AG04449 (cell line): ENCODE measurements around the gene SEC14L1.
"Not testable (repeated sequence)": the region's sequence is repeated elsewhere in the genome, so short reads cannot be mapped to it uniquely, and the experiment has no call there.

Source experiments
- CTCF ChIA-PET: fragments of 350-600 bp; formaldehyde crosslinking; extraction: SDS; loops from one replicate; lab custom pipeline; 2021; ENCODE audit warnings: antibody characterized with exemption; lab: Yijun Ruan, JAX
- POLR2A ChIA-PET: fragments of 400-600, 350-600 bp; formaldehyde crosslinking; extraction: SDS; loops from one replicate; lab custom pipeline; 2020; ENCODE audit warnings: antibody characterized with exemption, inconsistent platforms; lab: Yijun Ruan, JAX
- DNase-seq: peaks from one replicate; pipeline ENCODE4 v3.0.0-alpha.2; 2010; ENCODE audit warnings: low read depth, low spot score
- H3K4me3 ChIP-seq: 2 replicates; pipeline ENCODE4 v1.5.1; 2011; ENCODE audit warnings: low read depth, mild to moderate bottlenecking, control low read depth, low read length
- CTCF ChIP-seq: IDR thresholded peaks from one replicate; pipeline ENCODE4 v1.5.1; 2011; ENCODE audit warnings: mild to moderate bottlenecking, moderate library complexity, low read length, control low read depth, inconsistent platforms; ENCODE audit not compliant: insufficient read depth; ENCODE audit errors: missing control alignments

SEC14L1 gene

GRCh38 chr17:77153472-77153871 is 12.7 kb downstream of the SEC14L1 start:
- H3K4me3 ChIP-seq: no peak overlapping the region
- ChIA-PET CTCF (interaction anchor here (0.8 kb wide), 1 partner anchor 25 kb away, joined by 3 read pairs; no protein-coding TSS in a partner anchor), POLR2A (no interaction called here)
- TF ChIP-seq CTCF: no peak
- no peak for DNase-seq

- TF ChIP-seq CTCF: no peak
- ChIA-PET POLR2A (no interaction called here), CTCF (interaction anchor here (0.8 kb wide), 1 partner anchor 25 kb away, joined by 3 read pairs; no protein-coding TSS in a partner anchor)
- H3K4me3 ChIP-seq: no peak overlapping the region
- DNase-seq: no peak
Observed at GRCh38 chr17:77153999-77154586, 13.3 kb downstream of the SEC14L1 start.

- no peak overlapping the region for H3K4me3 ChIP-seq
- DNase-seq: no peak
- no peak for TF ChIP-seq CTCF
- POLR2A ChIA-PET: no interaction called here
- CTCF ChIA-PET: no interaction called here
Observed at GRCh38 chr17:77155125-77155524, 14.4 kb downstream of the SEC14L1 start.

- POLR2A ChIA-PET, H3K4me3 ChIP-seq, DNase-seq: not testable (repeated sequence)
- CTCF ChIA-PET: interaction anchor here (1.5 kb wide), 1 partner anchor 69 kb away, joined by 3 read pairs; no protein-coding TSS in a partner anchor
Observed at GRCh38 chr17:77157766-77158165, 17.0 kb downstream of the SEC14L1 start.

- ChIA-PET CTCF (interaction anchor here (1.1 to 2.5 kb wide), 4 partner anchors 10 to 72 kb away, joined by 4 to 9 read pairs (median 5); no protein-coding TSS in a partner anchor), POLR2A (interaction anchor here (0.9 kb wide), 1 partner anchor 20 kb away, joined by 4 read pairs; the partner anchor contains the start of gene SEC14L1)
- DNase-seq: no peak
- no peak for TF ChIP-seq CTCF
- no peak overlapping the region for H3K4me3 ChIP-seq
Observed at GRCh38 chr17:77160091-77160874, 19.5 kb downstream of the SEC14L1 start.

- CTCF ChIA-PET: interaction anchor here (1.1 to 2.5 kb wide), 4 partner anchors 9 to 73 kb away, joined by 4 to 9 read pairs (median 5); no protein-coding TSS in a partner anchor
- TF ChIP-seq CTCF: no peak
- POLR2A ChIA-PET: interaction anchor here (0.7 kb wide), 1 partner anchor 43 kb away, joined by 3 read pairs; no protein-coding TSS in a partner anchor
- no peak for DNase-seq
- no peak overlapping the region for H3K4me3 ChIP-seq
Observed at GRCh38 chr17:77160875-77161530, 20.2 kb downstream of the SEC14L1 start.
